ENCODE data around the gene RPS14. TPM values are rescaled to one million over a fixed set of nuclear protein-coding genes. Genes with fewer than 3 reads are reported as not detected.

Gene RPS14
- polyA plus RNA-seq, 1 donor (not counting 4 experiments of a cell fraction or from before 2014, with no cell fraction given): 3,540 TPM

GRCh38 chr5:150406103-150406722 lies 43.3 kb downstream of the RPS14 start:
- no peaks in the 10 kb centered on the region for H4K20me1 ChIP-seq (ENCODE audit: control insufficient read depth, extremely low read depth, insufficient read depth, low read length)
- H3K4me1 ChIP-seq (ENCODE audit: control insufficient read depth, extremely low read depth, insufficient read depth, low read length): no peaks in the 10 kb centered on the region
- no peaks in the 10 kb centered on the region for H3K27me3 ChIP-seq (ENCODE audit: control insufficient read depth, extremely low read depth, insufficient read depth, low read length)
- H3K4me2 ChIP-seq (ENCODE audit: control insufficient read depth, extremely low read depth, insufficient read depth, low read depth, low read length): no peak overlapping the region
- no peak overlapping the region for H3K9ac ChIP-seq (ENCODE audit: control insufficient read depth, extremely low read depth, insufficient read depth, low read length)
- no peaks in the 10 kb centered on the region for H3K9me3 ChIP-seq (ENCODE audit: control insufficient read depth, low read depth, low read length)
- no peaks in the 10 kb centered on the region for H3K36me3 ChIP-seq (ENCODE audit: control insufficient read depth in 2 of 2, extremely low read depth in 1 of 2, insufficient read depth in 2 of 2, low read length in 2 of 2)
- no peak overlapping the region for H2AFZ ChIP-seq (ENCODE audit: control insufficient read depth, low read length)
- H3K27ac ChIP-seq (ENCODE audit: control insufficient read depth, insufficient read depth, low read length): no peak overlapping the region
- H3K79me2 ChIP-seq (ENCODE audit: control insufficient read depth, insufficient read depth, low read length): no peaks in the 10 kb centered on the region
- H3K9me1 ChIP-seq (ENCODE audit: control insufficient read depth, extremely low read depth, insufficient read depth, low read length): no peaks in the 10 kb centered on the region
- TF ChIP-seq EZH2 (IDR thresholded peaks at IDR 0.05; ENCODE audit: low read length) (no peak), CTCF (optimal IDR thresholded peaks at IDR 0.05 in 1 of 3, IDR thresholded peaks at IDR 0.05 in 1 of 3, conservative IDR thresholded peaks at IDR 0.05 in 1 of 3; ENCODE audit: extremely low read depth in 1 of 3, insufficient read depth in 2 of 3, low read length in 3 of 3) (no peak)
- dilution Hi-C loops (cut with MboI; ENCODE audit: extremely low pct_ligation_motif_present, low sequenced_read_pairs): no loop called here
- FAIRE-seq (no peak), DNase-seq (ENCODE audit: low read depth, low spot score) (no peak)
- H3K4me3 ChIP-seq (ENCODE audit: control insufficient read depth in 2 of 3, extremely low read depth in 1 of 3, insufficient read depth in 2 of 3, low read depth in 1 of 3, low read length in 3 of 3): no peak overlapping the region

DNA sequence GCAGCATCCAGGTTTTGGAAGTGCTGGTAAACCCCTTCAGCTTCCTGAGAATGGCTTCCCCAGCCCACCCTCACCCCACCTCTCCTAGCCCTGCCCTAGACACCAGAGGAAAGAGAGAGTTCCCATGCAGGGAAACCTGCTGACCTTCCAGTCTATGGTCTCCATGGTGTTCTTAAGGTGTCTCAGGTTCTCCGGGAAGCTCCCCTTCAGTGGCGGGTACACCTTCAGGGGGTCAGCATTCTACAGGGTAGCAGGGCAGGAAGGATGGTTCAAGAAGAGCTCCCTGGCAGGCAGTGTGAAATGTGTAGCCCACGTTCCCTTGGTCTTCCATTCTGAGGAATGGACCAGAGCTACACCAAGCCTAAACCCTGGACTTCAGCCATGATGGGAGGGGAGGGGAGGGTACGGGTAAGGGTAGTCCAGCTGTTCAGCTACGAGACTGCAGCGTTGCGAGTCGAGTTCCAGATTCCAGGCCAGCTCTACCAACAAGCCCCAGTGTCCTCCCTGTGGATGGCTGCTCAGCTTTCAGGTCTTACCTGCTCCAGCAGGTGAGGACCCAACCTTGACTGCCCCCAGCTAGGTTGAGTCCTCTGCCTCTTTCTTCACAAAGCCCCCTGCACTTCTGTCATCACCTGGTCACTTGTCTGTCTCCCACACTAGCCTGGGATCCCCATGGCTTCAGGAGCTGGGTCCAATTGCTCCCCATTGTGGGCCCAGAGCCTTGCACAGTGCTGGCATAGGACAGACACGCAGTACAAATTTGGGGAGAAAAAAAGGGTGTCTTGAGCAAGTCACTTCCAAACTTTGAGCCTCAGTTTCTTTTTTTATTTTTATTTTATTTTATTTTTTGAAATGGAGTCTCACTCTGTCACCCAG lies 44.4 kb downstream of the RPS14 start:
- Histone ChIP-seq H3K27me3 (ENCODE audit: control insufficient read depth, extremely low read depth, insufficient read depth, low read length) (no peaks in the 10 kb centered on the region), H3K79me2 (ENCODE audit: control insufficient read depth, insufficient read depth, low read length) (no peaks in the 10 kb centered on the region), H3K9me1 (ENCODE audit: control insufficient read depth, extremely low read depth, insufficient read depth, low read length) (no peaks in the 10 kb centered on the region), H3K36me3 (ENCODE audit: control insufficient read depth in 2 of 2, extremely low read depth in 1 of 2, insufficient read depth in 2 of 2, low read length in 2 of 2) (peaks cover 7 to 8% of the 10 kb centered on the region in 2 experiments), H3K9me3 (ENCODE audit: control insufficient read depth, low read depth, low read length) (no peaks in the 10 kb centered on the region), H3K4me2 (ENCODE audit: control insufficient read depth, extremely low read depth, insufficient read depth, low read depth, low read length) (no peak overlapping the region), H3K27ac (ENCODE audit: control insufficient read depth, insufficient read depth, low read length) (no peak overlapping the region), H4K20me1 (ENCODE audit: control insufficient read depth, extremely low read depth, insufficient read depth, low read length) (no peaks in the 10 kb centered on the region), H3K4me1 (ENCODE audit: control insufficient read depth, extremely low read depth, insufficient read depth, low read length) (no peaks in the 10 kb centered on the region), H2AFZ (ENCODE audit: control insufficient read depth, low read length) (no peak overlapping the region), H3K4me3 (ENCODE audit: control insufficient read depth in 2 of 3, extremely low read depth in 1 of 3, insufficient read depth in 2 of 3, low read depth in 1 of 3, low read length in 3 of 3) (no peak overlapping the region), H3K9ac (ENCODE audit: control insufficient read depth, extremely low read depth, insufficient read depth, low read length) (no peak overlapping the region)
- FAIRE-seq (no peak), DNase-seq (ENCODE audit: low read depth, low spot score) (no peak)
- no peak for TF ChIP-seq EZH2 (IDR thresholded peaks at IDR 0.05; ENCODE audit: low read length)
- TF ChIP-seq CTCF (optimal IDR thresholded peaks at IDR 0.05 in 1 of 3, IDR thresholded peaks at IDR 0.05 in 1 of 3, conservative IDR thresholded peaks at IDR 0.05 in 1 of 3; ENCODE audit: extremely low read depth in 1 of 3, insufficient read depth in 2 of 3, low read length in 3 of 3): no peak
- dilution Hi-C loops (cut with MboI; ENCODE audit: extremely low pct_ligation_motif_present, low sequenced_read_pairs): no loop called here
